Vagina (tissue), 2 donors: ENCODE results near the gene OSTF1.

Experiments used
- CTCF ChIP-seq, 3 experiments: fragments of 450-650 bp in 2 of 3; fragments of 200-600 bp in 1 of 3; sonication (generic) in 1 of 3; IDR thresholded peaks; one replicate each; pipeline ENCODE4 v1.5.1; 2017 to 2019; ENCODE audit warnings: antibody characterized with exemption in 3 of 3, mild to moderate bottlenecking in 2 of 3, moderate library complexity in 2 of 3
- POLR2A ChIP-seq, 2 donors: fragments of 450-650 bp; IDR thresholded peaks; one replicate each; pipeline ENCODE4 v1.6.1; 2017; ENCODE audit warnings: antibody characterized with exemption in 2 of 2, mild to moderate bottlenecking in 2 of 2, moderate library complexity in 2 of 2
- POLR2AphosphoS5 ChIP-seq, 2 donors: sonication (generic); formaldehyde crosslinking; IDR thresholded peaks; one replicate each; pipeline ENCODE4 v1.9.0; 2017; ENCODE audit warnings: antibody characterized with exemption in 2 of 2, mild to moderate bottlenecking in 2 of 2, low read depth in 1 of 2; ENCODE audit not compliant: insufficient read depth in 1 of 2

DNA sequence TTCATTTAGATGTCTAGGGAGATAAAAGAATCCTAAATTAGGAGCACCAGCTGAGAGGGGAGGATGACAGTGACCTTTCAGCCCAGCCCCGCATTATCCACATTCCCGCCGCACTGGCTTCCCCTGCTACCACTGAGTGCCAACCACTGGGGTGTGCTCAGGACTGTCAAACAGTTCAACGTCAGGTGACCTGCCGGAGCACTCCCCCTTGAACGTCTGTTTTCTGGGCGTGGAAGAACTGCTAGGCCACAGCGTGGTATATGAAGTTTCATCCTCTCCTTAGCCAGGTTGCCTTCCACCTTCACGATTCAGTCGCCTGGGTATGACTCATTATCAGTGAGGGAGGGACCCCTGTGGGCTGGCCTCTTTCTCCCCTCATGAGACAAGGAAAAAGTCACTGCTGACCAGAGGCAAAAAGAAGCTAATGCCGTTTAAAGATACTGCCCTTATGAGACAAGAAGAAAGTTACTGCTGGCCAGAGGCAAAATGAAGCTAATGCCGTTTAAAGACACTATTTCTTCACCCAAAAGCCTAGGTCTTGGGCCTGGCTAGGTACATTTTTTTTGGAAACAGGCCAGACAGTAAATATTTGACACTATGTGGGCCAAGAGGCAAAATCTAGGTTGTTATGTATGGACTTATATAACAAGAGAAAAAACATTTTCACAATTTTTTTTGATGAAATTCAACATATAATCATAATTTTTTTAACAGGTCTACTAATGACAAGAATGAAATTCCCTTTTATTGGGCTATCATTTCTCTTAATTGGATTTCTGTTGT lies 4.9 kb upstream of the OSTF1 start:
- TF ChIP-seq POLR2A (IDR thresholded peaks at IDR 0.05) (no peak), CTCF (IDR thresholded peaks at IDR 0.05) (no peak), POLR2AphosphoS5 (IDR thresholded peaks at IDR 0.05; ENCODE audit: insufficient read depth in 1 of 2, low read depth in 1 of 2) (peak in 1 of 2 donors; percentile 34)
